HCT116 (cell line): ENCODE results near the gene AOAH.

Source experiments
- CBX3 ChIP-seq: IDR thresholded peaks from 2 replicates; pipeline ENCODE4 v1.6.1; 2012; ENCODE audit warnings: low read depth
- CEBPB ChIP-seq: IDR thresholded peaks from 2 replicates; pipeline ENCODE4 v1.6.1; 2012; ENCODE audit warnings: low read depth
- EZH2 ChIP-seq: fragments of 200-600 bp; sonication (generic); IDR thresholded peaks from 2 replicates; pipeline ENCODE4 v1.6.1; 2017; ENCODE audit warnings: antibody characterized with exemption, mixed run types
- JUND ChIP-seq: IDR thresholded peaks from 2 replicates; pipeline ENCODE4 v1.6.1; 2012
- POLR2A ChIP-seq: IDR thresholded peaks from 2 replicates; pipeline ENCODE4 v1.7.0; 2011; ENCODE audit warnings: borderline replicate concordance; ENCODE audit not compliant: insufficient read depth, insufficient read length; ENCODE audit errors: extremely low read depth
- POLR2AphosphoS5 ChIP-seq: IDR thresholded peaks from 2 replicates; pipeline ENCODE4 v1.6.1; 2011; ENCODE audit warnings: mild to moderate bottlenecking, low read depth, low read length, moderate library complexity
- SIN3A ChIP-seq: IDR thresholded peaks from 2 replicates; pipeline ENCODE4 v1.6.1; 2012; ENCODE audit warnings: low read depth
- SP1 ChIP-seq: IDR thresholded peaks from 2 replicates; pipeline ENCODE4 v1.6.1; 2012; ENCODE audit warnings: low read depth
- TCF7L2 ChIP-seq: IDR thresholded peaks from 2 replicates; pipeline ENCODE4 v1.7.0; 2011; ENCODE audit warnings: borderline replicate concordance, inconsistent platforms; ENCODE audit not compliant: insufficient read depth, insufficient read length; ENCODE audit errors: extremely low read depth
- YY1 ChIP-seq: IDR thresholded peaks from 2 replicates; pipeline ENCODE4 v1.6.1; 2011; ENCODE audit warnings: low read length, low read depth, moderate library complexity, mild to moderate bottlenecking; ENCODE audit not compliant: insufficient replicate concordance; ENCODE audit errors: extremely low read depth
- ZNF274 ChIP-seq: fragments of 200-500 bp; sonication (Bioruptor generic); IDR thresholded peaks from 2 replicates; pipeline ENCODE4 v1.6.1; 2014; ENCODE audit warnings: mild to moderate bottlenecking, low read depth, low read length, inconsistent platforms
- TF ChIP-seq, protein P1 (sequence below), 3 experiments: fragments of 200-600 bp in 1 of 3; sonication (generic) in 1 of 3; IDR thresholded peaks in 2 of 3; conservative IDR thresholded peaks in 1 of 3; 2 replicates each; pipeline ENCODE4 v1.5.1; 2012 to 2017; ENCODE audit warnings: low read depth in 2 of 3, low read length in 2 of 3, antibody characterized with exemption in 1 of 3, borderline replicate concordance in 1 of 3, control low read depth in 1 of 3, mild to moderate bottlenecking in 1 of 3, mixed read lengths in 1 of 3, mixed run types in 1 of 3, moderate library complexity in 1 of 3; ENCODE audit not compliant: insufficient read depth in 1 of 3
- TF ChIP-seq, protein P2 (sequence below): IDR thresholded peaks from 2 replicates; pipeline ENCODE4 v1.6.1; 2012; ENCODE audit warnings: low read depth
- TF ChIP-seq, protein P3 (sequence below): IDR thresholded peaks from 2 replicates; pipeline ENCODE4 v1.6.1; 2012

DNA sequence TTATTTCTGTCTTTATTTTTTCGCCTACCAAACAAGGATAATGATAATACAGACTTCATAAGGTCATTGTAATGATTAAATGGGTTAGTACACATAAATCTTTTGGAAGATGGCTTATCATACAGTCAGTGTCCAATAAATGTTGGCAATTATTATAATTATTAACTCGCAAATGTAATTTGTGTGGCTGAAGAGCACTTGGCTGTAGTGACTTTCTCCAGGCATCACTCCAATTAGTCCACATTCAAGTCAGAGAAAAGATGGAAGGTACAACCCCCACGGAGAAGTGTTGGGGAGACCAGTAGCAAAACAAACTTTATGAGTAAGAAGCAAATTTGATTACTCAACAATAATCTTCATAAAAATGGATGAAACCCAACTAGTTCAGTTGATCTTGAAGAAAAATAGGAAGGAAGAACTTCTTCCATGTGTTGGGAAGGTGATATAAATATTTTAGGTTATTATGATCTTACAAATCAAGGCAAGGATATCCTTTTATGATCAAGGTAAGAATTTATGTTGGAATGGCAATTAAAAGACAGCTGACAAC, 5.1 kb downstream of the AOAH start:
- TF ChIP-seq, protein P1, sequence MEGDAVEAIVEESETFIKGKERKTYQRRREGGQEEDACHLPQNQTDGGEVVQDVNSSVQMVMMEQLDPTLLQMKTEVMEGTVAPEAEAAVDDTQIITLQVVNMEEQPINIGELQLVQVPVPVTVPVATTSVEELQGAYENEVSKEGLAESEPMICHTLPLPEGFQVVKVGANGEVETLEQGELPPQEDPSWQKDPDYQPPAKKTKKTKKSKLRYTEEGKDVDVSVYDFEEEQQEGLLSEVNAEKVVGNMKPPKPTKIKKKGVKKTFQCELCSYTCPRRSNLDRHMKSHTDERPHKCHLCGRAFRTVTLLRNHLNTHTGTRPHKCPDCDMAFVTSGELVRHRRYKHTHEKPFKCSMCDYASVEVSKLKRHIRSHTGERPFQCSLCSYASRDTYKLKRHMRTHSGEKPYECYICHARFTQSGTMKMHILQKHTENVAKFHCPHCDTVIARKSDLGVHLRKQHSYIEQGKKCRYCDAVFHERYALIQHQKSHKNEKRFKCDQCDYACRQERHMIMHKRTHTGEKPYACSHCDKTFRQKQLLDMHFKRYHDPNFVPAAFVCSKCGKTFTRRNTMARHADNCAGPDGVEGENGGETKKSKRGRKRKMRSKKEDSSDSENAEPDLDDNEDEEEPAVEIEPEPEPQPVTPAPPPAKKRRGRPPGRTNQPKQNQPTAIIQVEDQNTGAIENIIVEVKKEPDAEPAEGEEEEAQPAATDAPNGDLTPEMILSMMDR (IDR thresholded peaks at IDR 0.05 in 2 of 3, conservative IDR thresholded peaks at IDR 0.05 in 1 of 3; ENCODE audit: borderline replicate concordance in 1 of 3, insufficient read depth in 1 of 3, low read depth in 2 of 3, low read length in 2 of 3), result no peak
- TF ChIP-seq POLR2A (no peak), EZH2 (no peak), YY1 (no peak), ZNF274 (no peak), SP1 (no peak), TCF7L2 (no peak), POLR2AphosphoS5 (no peak), SIN3A (no peak), JUND (no peak), CBX3 (no peak), CEBPB (no peak)
- TF ChIP-seq, protein P2, sequence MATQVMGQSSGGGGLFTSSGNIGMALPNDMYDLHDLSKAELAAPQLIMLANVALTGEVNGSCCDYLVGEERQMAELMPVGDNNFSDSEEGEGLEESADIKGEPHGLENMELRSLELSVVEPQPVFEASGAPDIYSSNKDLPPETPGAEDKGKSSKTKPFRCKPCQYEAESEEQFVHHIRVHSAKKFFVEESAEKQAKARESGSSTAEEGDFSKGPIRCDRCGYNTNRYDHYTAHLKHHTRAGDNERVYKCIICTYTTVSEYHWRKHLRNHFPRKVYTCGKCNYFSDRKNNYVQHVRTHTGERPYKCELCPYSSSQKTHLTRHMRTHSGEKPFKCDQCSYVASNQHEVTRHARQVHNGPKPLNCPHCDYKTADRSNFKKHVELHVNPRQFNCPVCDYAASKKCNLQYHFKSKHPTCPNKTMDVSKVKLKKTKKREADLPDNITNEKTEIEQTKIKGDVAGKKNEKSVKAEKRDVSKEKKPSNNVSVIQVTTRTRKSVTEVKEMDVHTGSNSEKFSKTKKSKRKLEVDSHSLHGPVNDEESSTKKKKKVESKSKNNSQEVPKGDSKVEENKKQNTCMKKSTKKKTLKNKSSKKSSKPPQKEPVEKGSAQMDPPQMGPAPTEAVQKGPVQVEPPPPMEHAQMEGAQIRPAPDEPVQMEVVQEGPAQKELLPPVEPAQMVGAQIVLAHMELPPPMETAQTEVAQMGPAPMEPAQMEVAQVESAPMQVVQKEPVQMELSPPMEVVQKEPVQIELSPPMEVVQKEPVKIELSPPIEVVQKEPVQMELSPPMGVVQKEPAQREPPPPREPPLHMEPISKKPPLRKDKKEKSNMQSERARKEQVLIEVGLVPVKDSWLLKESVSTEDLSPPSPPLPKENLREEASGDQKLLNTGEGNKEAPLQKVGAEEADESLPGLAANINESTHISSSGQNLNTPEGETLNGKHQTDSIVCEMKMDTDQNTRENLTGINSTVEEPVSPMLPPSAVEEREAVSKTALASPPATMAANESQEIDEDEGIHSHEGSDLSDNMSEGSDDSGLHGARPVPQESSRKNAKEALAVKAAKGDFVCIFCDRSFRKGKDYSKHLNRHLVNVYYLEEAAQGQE, result no peak
- TF ChIP-seq, protein P3, sequence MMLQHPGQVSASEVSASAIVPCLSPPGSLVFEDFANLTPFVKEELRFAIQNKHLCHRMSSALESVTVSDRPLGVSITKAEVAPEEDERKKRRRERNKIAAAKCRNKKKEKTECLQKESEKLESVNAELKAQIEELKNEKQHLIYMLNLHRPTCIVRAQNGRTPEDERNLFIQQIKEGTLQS, result no peak
